ENCODE results near the gene IRS1.

IRS1 gene

GRCh38 chr2:226790011-226790410 lies 9.6 kb downstream of the IRS1 start:
- H3K9ac ChIP-seq (ENCODE audit: low read length) = no peak overlapping the region

GRCh38 chr2:226788881-226789490 lies 10.6 kb downstream of the IRS1 start:
- H3K9me3 ChIP-seq (ENCODE audit: insufficient read depth, low read length) = no peaks in the 10 kb centered on the region
- no peaks in the 10 kb centered on the region for H3K79me2 ChIP-seq (ENCODE audit: low read length)
- TF ChIP-seq CTCF (IDR thresholded peaks at IDR 0.05; ENCODE audit: low read depth, low read length) (no peak), EZH2phosphoT487 (IDR thresholded peaks at IDR 0.05; ENCODE audit: low read depth) (no peak)
- no peak overlapping the region for H2AFZ ChIP-seq (ENCODE audit: low read depth, low read length)
- H3K9ac ChIP-seq (ENCODE audit: low read length) = no peak overlapping the region
- no peaks in the 10 kb centered on the region for H3K27me3 ChIP-seq (ENCODE audit: low read depth, low read length)
- H3K4me3 ChIP-seq (ENCODE audit: low read length) = no peak overlapping the region
- H3K4me2 ChIP-seq (ENCODE audit: low read length) = no peak overlapping the region
- no peak overlapping the region for H3K27ac ChIP-seq (ENCODE audit: low read length)
- H4K20me1 ChIP-seq (ENCODE audit: insufficient read depth, low read length) = no peaks in the 10 kb centered on the region
- peaks cover 14% of the 10 kb centered on the region for H3K4me1 ChIP-seq (ENCODE audit: low read length)
- H3K36me3 ChIP-seq (replicated peaks; ENCODE audit: low read depth, low read length) = no peaks in the 10 kb centered on the region

More at GRCh38 chr2:226790011-226790410, 9.6 kb downstream of the IRS1 start:
- Histone ChIP-seq H3K27me3 (ENCODE audit: low read depth, low read length) (no peaks in the 10 kb centered on the region), H3K27ac (ENCODE audit: low read length) (no peak overlapping the region), H3K9me3 (ENCODE audit: insufficient read depth, low read length) (no peaks in the 10 kb centered on the region), H3K4me1 (ENCODE audit: low read length) (peaks cover 14% of the 10 kb centered on the region), H3K4me3 (ENCODE audit: low read length) (no peak overlapping the region), H3K4me2 (ENCODE audit: low read length) (no peak overlapping the region), H2AFZ (ENCODE audit: low read depth, low read length) (no peak overlapping the region), H4K20me1 (ENCODE audit: insufficient read depth, low read length) (no peaks in the 10 kb centered on the region), H3K36me3 (replicated peaks; ENCODE audit: low read depth, low read length) (no peaks in the 10 kb centered on the region), H3K79me2 (ENCODE audit: low read length) (no peaks in the 10 kb centered on the region)
- TF ChIP-seq EZH2phosphoT487 (IDR thresholded peaks at IDR 0.05; ENCODE audit: low read depth) = no peak
- TF ChIP-seq CTCF (IDR thresholded peaks at IDR 0.05; ENCODE audit: low read depth, low read length) = no peak

- no peaks in the 10 kb centered on the region for H3K9me3 ChIP-seq (ENCODE audit: insufficient read depth, low read length)
- H3K79me2 ChIP-seq (ENCODE audit: low read length) = no peaks in the 10 kb centered on the region
- TF ChIP-seq EZH2phosphoT487 (IDR thresholded peaks at IDR 0.05; ENCODE audit: low read depth) (no peak), CTCF (IDR thresholded peaks at IDR 0.05; ENCODE audit: low read depth, low read length) (no peak)
- H3K4me1 ChIP-seq (ENCODE audit: low read length) = peaks cover 14% of the 10 kb centered on the region
- H3K4me3 ChIP-seq (ENCODE audit: low read length) = no peak overlapping the region
- H3K27ac ChIP-seq (ENCODE audit: low read length) = no peak overlapping the region
- no peaks in the 10 kb centered on the region for H3K27me3 ChIP-seq (ENCODE audit: low read depth, low read length)
- H3K9ac ChIP-seq (ENCODE audit: low read length) = no peak overlapping the region
- H2AFZ ChIP-seq (ENCODE audit: low read depth, low read length) = no peak overlapping the region
- no peaks in the 10 kb centered on the region for H4K20me1 ChIP-seq (ENCODE audit: insufficient read depth, low read length)
- no peaks in the 10 kb centered on the region for H3K36me3 ChIP-seq (replicated peaks; ENCODE audit: low read depth, low read length)
- no peak overlapping the region for H3K4me2 ChIP-seq (ENCODE audit: low read length)
These were observed 11.6 kb downstream of the IRS1 start for GRCh38 chr2:226788064-226788463.

- H3K9ac ChIP-seq (ENCODE audit: low read length) = no peak overlapping the region
- H3K4me3 ChIP-seq (ENCODE audit: low read length) = no peak overlapping the region
- no peak overlapping the region for H3K4me2 ChIP-seq (ENCODE audit: low read length)
- no peaks in the 10 kb centered on the region for H3K9me3 ChIP-seq (ENCODE audit: insufficient read depth, low read length)
- H2AFZ ChIP-seq (ENCODE audit: low read depth, low read length) = no peak overlapping the region
- no peaks in the 10 kb centered on the region for H3K79me2 ChIP-seq (ENCODE audit: low read length)
- H3K36me3 ChIP-seq (replicated peaks; ENCODE audit: low read depth, low read length) = no peaks in the 10 kb centered on the region
- no peaks in the 10 kb centered on the region for H3K4me1 ChIP-seq (ENCODE audit: low read length)
- H3K27me3 ChIP-seq (ENCODE audit: low read depth, low read length) = no peaks in the 10 kb centered on the region
- H3K27ac ChIP-seq (ENCODE audit: low read length) = no peak overlapping the region
- no peaks in the 10 kb centered on the region for H4K20me1 ChIP-seq (ENCODE audit: insufficient read depth, low read length)
- TF ChIP-seq EZH2phosphoT487 (IDR thresholded peaks at IDR 0.05; ENCODE audit: low read depth) = no peak
- no peak for TF ChIP-seq CTCF (IDR thresholded peaks at IDR 0.05; ENCODE audit: low read depth, low read length)
These were observed 15.7 kb downstream of the IRS1 start for GRCh38 chr2:226783885-226784284.
